Keratinocyte (primary cell): Measurements from ENCODE around the gene NELL2.

Experiments used
- EZH2 ChIP-seq: IDR thresholded peaks from one replicate; pipeline ENCODE4 v1.6.1; 2012; ENCODE audit warnings: inconsistent platforms, mild to moderate bottlenecking, low read length, moderate library complexity
- TF ChIP-seq, protein P1 (sequence below), 3 experiments: IDR thresholded peaks in 1 of 3; conservative IDR thresholded peaks in 1 of 3; optimal IDR thresholded peaks in 1 of 3; 2 replicates in 2 of 3; 3 replicates in 1 of 3; pipeline versions ENCODE3 to v1.5.1; 2011; ENCODE audit warnings: low read length in 3 of 3, mild to moderate bottlenecking in 3 of 3, moderate library complexity in 2 of 3, control low read depth in 1 of 3, inconsistent platforms in 1 of 3; ENCODE audit not compliant: insufficient read depth in 2 of 3; ENCODE audit errors: extremely low read depth in 1 of 3

DNA sequence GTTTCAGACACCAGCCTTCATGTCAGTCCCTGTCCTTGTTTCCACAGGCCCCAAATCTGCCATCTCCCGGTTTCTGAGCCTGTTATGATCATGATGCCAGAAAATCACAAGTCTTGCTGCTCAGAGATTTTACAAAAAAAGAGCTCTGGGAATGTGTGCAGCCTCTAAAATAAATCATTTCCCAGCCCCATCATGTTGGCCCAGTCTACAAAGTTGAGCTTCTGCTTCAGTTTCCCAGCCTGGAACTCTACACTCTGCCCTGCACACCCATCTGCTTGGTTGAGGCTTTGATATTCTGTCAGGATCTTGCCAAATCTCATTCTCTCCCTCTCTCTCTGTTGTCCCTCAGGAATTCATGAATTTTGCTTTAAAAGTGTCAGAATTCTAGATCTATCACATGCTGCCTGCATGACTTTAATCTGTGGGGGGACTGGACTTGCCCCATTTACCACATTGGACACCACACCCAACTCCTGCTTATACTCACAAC, 45.5 kb downstream of the NELL2 start:
- TF ChIP-seq, protein P1, sequence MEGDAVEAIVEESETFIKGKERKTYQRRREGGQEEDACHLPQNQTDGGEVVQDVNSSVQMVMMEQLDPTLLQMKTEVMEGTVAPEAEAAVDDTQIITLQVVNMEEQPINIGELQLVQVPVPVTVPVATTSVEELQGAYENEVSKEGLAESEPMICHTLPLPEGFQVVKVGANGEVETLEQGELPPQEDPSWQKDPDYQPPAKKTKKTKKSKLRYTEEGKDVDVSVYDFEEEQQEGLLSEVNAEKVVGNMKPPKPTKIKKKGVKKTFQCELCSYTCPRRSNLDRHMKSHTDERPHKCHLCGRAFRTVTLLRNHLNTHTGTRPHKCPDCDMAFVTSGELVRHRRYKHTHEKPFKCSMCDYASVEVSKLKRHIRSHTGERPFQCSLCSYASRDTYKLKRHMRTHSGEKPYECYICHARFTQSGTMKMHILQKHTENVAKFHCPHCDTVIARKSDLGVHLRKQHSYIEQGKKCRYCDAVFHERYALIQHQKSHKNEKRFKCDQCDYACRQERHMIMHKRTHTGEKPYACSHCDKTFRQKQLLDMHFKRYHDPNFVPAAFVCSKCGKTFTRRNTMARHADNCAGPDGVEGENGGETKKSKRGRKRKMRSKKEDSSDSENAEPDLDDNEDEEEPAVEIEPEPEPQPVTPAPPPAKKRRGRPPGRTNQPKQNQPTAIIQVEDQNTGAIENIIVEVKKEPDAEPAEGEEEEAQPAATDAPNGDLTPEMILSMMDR (optimal IDR thresholded peaks at IDR 0.05 in 1 of 3, IDR thresholded peaks at IDR 0.05 in 1 of 3, conservative IDR thresholded peaks at IDR 0.05 in 1 of 3; ENCODE audit: extremely low read depth in 1 of 3, insufficient read depth in 2 of 3, low read length in 3 of 3): no peak
- TF ChIP-seq EZH2: no peak
